HepG2 (cell line): ENCODE results near the gene CHST10. TPM values are rescaled to one million over a fixed set of nuclear protein-coding genes. Genes with fewer than 3 reads are reported as not detected.

Experiments
- ARNT2 ChIP-seq: sonication (generic); formaldehyde crosslinking; IDR thresholded peaks from 2 replicates; pipeline ENCODE4 v1.8.0; 2022; ENCODE audit warnings: mild to moderate bottlenecking, low read depth, missing genetic modification reagents, moderate library complexity
- FOXK1 ChIP-seq: sonication (generic); formaldehyde crosslinking; IDR thresholded peaks from 2 replicates; pipeline ENCODE4 v1.4.0; 2020; ENCODE audit warnings: low read depth, missing genetic modification reagents, borderline replicate concordance
- HMGXB3 ChIP-seq: sonication (generic); formaldehyde crosslinking; IDR thresholded peaks from 2 replicates; pipeline ENCODE4 v1.4.0; 2020; ENCODE audit warnings: missing genetic modification reagents, borderline replicate concordance
- IRF2 ChIP-seq: IDR thresholded peaks from 2 replicates; pipeline ENCODE4 v1.6.1; 2018; ENCODE audit warnings: missing genetic modification reagents, missing compliant biosample characterization
- SP1 ChIP-seq, 2 experiments: fragments of 450-650 bp in 1 of 2; sonication (generic) in 1 of 2; formaldehyde crosslinking in 1 of 2; IDR thresholded peaks; 2 replicates each; pipeline versions ENCODE4 v1.4.0 to v1.6.1; 2016 to 2020; ENCODE audit warnings: missing genetic modification reagents in 1 of 2
- TMF1 ChIP-seq: sonication (generic); formaldehyde crosslinking; IDR thresholded peaks from 2 replicates; pipeline ENCODE4 v1.8.1; 2022; ENCODE audit warnings: low read depth, missing genetic modification reagents
- ZNF792 ChIP-seq: IDR thresholded peaks from 2 replicates; pipeline ENCODE4 v1.6.1; 2016
- polyA plus RNA-seq, 8 experiments: library from polyadenylated mRNA; depleted of rRNA in 3 of 8; stranded (reverse) in 7 of 8; unstranded in 1 of 8; fragments of >200 nt; fragmentation: Illumina TruSeq in 4 of 8; extraction: Trizol in 4 of 8; gene quantifications; 2 replicates each; pipeline versions ENCODE4 v1.2.1 to v1.2.3, GENCODE V29; 2011 to 2016; ENCODE audit warnings: low read depth in 4 of 8, missing spikeins in 1 of 8, mixed read lengths in 1 of 8; ENCODE audit not compliant: insufficient read depth in 1 of 8
- total RNA-seq, 5 experiments: library from RNA; depleted of rRNA; stranded (reverse); fragments of >200 nt; fragmentation: Illumina TruSeq; extraction: Trizol; gene quantifications; 2 replicates each; pipeline ENCODE4 v1.2.3, GENCODE V29; 2016; ENCODE audit warnings: low read depth in 1 of 5
- TF ChIP-seq, protein P1 (sequence below): sonication (generic); formaldehyde crosslinking; IDR thresholded peaks from 2 replicates; pipeline ENCODE4 v1.5.0; 2020; ENCODE audit warnings: mild to moderate bottlenecking, missing genetic modification reagents, borderline replicate concordance
- TF ChIP-seq, protein P2 (sequence below): sonication (generic); formaldehyde crosslinking; IDR thresholded peaks from 2 replicates; pipeline ENCODE4 v1.4.0; 2020; ENCODE audit warnings: missing genetic modification reagents

Gene CHST10
- total and polyA plus RNA-seq, 2 of the 13 experiments (the other 11 are each of a cell fraction or from before 2014, with no cell fraction given) = 10.5 to 14.2 TPM

GRCh38 chr2:100416935-100417710 is at the start of gene CHST10 (continued):
- TF ChIP-seq IRF2 (no peak), ZNF792 (CRISPR knock-in tag) (no peak), HMGXB3 (CRISPR knock-in tag) (no peak), SP1 (IDR thresholded peaks at IDR 0.05) (no peak), SP1 (CRISPR knock-in tag; IDR thresholded peaks at IDR 0.05) (no peak; the same call in 1 of the 2 replicates), FOXK1 (CRISPR knock-in tag) (0 out of 2 replicates have a peak, but pooled peaks have one; percentile 21), ARNT2 (CRISPR knock-in tag) (peak; percentile 83), TMF1 (peak; percentile 72)
- TF ChIP-seq, protein P1, sequence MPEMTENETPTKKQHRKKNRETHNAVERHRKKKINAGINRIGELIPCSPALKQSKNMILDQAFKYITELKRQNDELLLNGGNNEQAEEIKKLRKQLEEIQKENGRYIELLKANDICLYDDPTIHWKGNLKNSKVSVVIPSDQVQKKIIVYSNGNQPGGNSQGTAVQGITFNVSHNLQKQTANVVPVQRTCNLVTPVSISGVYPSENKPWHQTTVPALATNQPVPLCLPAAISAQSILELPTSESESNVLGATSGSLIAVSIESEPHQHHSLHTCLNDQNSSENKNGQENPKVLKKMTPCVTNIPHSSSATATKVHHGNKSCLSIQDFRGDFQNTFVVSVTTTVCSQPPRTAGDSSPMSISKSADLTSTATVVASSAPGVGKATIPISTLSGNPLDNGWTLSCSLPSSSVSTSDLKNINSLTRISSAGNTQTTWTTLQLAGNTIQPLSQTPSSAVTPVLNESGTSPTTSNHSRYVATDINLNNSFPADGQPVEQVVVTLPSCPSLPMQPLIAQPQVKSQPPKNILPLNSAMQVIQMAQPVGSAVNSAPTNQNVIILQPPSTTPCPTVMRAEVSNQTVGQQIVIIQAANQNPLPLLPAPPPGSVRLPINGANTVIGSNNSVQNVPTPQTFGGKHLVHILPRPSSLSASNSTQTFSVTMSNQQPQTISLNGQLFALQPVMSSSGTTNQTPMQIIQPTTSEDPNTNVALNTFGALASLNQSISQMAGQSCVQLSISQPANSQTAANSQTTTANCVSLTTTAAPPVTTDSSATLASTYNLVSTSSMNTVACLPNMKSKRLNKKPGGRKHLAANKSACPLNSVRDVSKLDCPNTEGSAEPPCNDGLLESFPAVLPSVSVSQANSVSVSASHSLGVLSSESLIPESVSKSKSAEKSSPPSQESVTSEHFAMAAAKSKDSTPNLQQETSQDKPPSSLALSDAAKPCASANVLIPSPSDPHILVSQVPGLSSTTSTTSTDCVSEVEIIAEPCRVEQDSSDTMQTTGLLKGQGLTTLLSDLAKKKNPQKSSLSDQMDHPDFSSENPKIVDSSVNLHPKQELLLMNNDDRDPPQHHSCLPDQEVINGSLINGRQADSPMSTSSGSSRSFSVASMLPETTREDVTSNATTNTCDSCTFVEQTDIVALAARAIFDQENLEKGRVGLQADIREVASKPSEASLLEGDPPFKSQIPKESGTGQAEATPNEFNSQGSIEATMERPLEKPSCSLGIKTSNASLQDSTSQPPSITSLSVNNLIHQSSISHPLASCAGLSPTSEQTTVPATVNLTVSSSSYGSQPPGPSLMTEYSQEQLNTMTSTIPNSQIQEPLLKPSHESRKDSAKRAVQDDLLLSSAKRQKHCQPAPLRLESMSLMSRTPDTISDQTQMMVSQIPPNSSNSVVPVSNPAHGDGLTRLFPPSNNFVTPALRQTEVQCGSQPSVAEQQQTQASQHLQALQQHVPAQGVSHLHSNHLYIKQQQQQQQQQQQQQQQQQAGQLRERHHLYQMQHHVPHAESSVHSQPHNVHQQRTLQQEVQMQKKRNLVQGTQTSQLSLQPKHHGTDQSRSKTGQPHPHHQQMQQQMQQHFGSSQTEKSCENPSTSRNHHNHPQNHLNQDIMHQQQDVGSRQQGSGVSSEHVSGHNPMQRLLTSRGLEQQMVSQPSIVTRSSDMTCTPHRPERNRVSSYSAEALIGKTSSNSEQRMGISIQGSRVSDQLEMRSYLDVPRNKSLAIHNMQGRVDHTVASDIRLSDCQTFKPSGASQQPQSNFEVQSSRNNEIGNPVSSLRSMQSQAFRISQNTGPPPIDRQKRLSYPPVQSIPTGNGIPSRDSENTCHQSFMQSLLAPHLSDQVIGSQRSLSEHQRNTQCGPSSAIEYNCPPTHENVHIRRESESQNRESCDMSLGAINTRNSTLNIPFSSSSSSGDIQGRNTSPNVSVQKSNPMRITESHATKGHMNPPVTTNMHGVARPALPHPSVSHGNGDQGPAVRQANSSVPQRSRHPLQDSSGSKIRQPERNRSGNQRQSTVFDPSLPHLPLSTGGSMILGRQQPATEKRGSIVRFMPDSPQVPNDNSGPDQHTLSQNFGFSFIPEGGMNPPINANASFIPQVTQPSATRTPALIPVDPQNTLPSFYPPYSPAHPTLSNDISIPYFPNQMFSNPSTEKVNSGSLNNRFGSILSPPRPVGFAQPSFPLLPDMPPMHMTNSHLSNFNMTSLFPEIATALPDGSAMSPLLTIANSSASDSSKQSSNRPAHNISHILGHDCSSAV (CRISPR knock-in tag) = no peak
- TF ChIP-seq, protein P2, sequence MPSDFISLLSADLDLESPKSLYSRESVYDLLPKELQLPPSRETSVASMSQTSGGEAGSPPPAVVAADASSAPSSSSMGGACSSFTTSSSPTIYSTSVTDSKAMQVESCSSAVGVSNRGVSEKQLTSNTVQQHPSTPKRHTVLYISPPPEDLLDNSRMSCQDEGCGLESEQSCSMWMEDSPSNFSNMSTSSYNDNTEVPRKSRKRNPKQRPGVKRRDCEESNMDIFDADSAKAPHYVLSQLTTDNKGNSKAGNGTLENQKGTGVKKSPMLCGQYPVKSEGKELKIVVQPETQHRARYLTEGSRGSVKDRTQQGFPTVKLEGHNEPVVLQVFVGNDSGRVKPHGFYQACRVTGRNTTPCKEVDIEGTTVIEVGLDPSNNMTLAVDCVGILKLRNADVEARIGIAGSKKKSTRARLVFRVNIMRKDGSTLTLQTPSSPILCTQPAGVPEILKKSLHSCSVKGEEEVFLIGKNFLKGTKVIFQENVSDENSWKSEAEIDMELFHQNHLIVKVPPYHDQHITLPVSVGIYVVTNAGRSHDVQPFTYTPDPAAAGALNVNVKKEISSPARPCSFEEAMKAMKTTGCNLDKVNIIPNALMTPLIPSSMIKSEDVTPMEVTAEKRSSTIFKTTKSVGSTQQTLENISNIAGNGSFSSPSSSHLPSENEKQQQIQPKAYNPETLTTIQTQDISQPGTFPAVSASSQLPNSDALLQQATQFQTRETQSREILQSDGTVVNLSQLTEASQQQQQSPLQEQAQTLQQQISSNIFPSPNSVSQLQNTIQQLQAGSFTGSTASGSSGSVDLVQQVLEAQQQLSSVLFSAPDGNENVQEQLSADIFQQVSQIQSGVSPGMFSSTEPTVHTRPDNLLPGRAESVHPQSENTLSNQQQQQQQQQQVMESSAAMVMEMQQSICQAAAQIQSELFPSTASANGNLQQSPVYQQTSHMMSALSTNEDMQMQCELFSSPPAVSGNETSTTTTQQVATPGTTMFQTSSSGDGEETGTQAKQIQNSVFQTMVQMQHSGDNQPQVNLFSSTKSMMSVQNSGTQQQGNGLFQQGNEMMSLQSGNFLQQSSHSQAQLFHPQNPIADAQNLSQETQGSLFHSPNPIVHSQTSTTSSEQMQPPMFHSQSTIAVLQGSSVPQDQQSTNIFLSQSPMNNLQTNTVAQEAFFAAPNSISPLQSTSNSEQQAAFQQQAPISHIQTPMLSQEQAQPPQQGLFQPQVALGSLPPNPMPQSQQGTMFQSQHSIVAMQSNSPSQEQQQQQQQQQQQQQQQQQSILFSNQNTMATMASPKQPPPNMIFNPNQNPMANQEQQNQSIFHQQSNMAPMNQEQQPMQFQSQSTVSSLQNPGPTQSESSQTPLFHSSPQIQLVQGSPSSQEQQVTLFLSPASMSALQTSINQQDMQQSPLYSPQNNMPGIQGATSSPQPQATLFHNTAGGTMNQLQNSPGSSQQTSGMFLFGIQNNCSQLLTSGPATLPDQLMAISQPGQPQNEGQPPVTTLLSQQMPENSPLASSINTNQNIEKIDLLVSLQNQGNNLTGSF (CRISPR knock-in tag) = no peak
